Esophagus squamous epithelium (tissue), 5 donors: ENCODE measurements around the gene CASP14. TPM values are rescaled to one million over a fixed set of nuclear protein-coding genes. Genes with fewer than 3 reads are reported as not detected.
A peak's percentile ranks its signal among the peaks of the same experiment; 100 is the strongest.
"Not testable (repeated sequence)": the region's sequence is repeated elsewhere in the genome, so short reads cannot be mapped to it uniquely, and the experiment has no call there.

Experiments used
- DNase-seq: peaks from one replicate; lab custom pipeline; 2025; lab: John Stamatoyannopoulos, UW
- H3K27ac ChIP-seq, 4 donors: fragments of 200-600 bp; sonication (generic); one replicate each; pipeline ENCODE4 v1.5.1; 2016 to 2019; ENCODE audit warnings: mild to moderate bottlenecking in 1 of 4
- H3K27me3 ChIP-seq, 4 donors: fragments of 200-600 bp; sonication (generic); 1 replicate in 3 of 4; 2 replicates in 1 of 4; pipeline versions ENCODE4 v1.5.1 to v1.6.0; 2017 to 2021; ENCODE audit warnings: antibody characterized with exemption in 1 of 4
- H3K36me3 ChIP-seq, 3 donors: fragments of 200-600 bp; sonication (generic); one replicate each; pipeline ENCODE4 v1.5.1; 2016 to 2019
- H3K4me1 ChIP-seq, 3 donors: fragments of 200-600 bp; sonication (generic); one replicate each; pipeline ENCODE4 v1.5.1; 2017 to 2019
- H3K4me3 ChIP-seq, 4 donors: fragments of 200-600 bp; sonication (generic); 1 replicate in 3 of 4; 2 replicates in 1 of 4; pipeline ENCODE4 v1.5.1; 2016 to 2019; ENCODE audit warnings: mild to moderate bottlenecking in 2 of 4, moderate library complexity in 1 of 4
- H3K9me3 ChIP-seq, 3 donors: fragments of 200-600 bp; sonication (generic); one replicate each; pipeline ENCODE4 v1.5.1; 2016 to 2019
- POLR2A ChIP-seq, 4 donors: fragments of 450-650 bp; IDR thresholded peaks; one replicate each; pipeline ENCODE4 v1.6.1; 2017; ENCODE audit warnings: antibody characterized with exemption in 4 of 4, mild to moderate bottlenecking in 4 of 4, moderate library complexity in 3 of 4
- WGBS, 2 donors: methylation state at CpG; one replicate each; pipeline ENCODE4 v1.1.5; 2018; 5-methylcytosine and 5-hydroxymethylcytosine counted together
- intact Hi-C: fragments of 100-400 bp; cut with DNase I; formaldehyde crosslinking; loops from one replicate; pipeline ENCODE4 v1.15.0; 2022
- total RNA-seq, 4 donors: library from RNA; depleted of rRNA; stranded (reverse); fragments of >200 nt; gene quantifications; one replicate each; pipeline ENCODE4 v1.1.0, GENCODE V29; 2016
- TF ChIP-seq, protein P1 (sequence below), 6 experiments: fragments of 450-650 bp in 4 of 6; fragments of 200-600 bp in 2 of 6; sonication (generic) in 2 of 6; IDR thresholded peaks; one replicate each; pipeline ENCODE4 v1.5.1; 2016 to 2019; ENCODE audit warnings: antibody characterized with exemption in 6 of 6, mild to moderate bottlenecking in 4 of 6, moderate library complexity in 4 of 6
- donor health status: DM: yes; HTN: yes; CAD: no.

The CASP14 gene
- total RNA-seq, 4 donors from 2014 or later, result 0.42 to 0.44 TPM; not detected in 2

DNA sequence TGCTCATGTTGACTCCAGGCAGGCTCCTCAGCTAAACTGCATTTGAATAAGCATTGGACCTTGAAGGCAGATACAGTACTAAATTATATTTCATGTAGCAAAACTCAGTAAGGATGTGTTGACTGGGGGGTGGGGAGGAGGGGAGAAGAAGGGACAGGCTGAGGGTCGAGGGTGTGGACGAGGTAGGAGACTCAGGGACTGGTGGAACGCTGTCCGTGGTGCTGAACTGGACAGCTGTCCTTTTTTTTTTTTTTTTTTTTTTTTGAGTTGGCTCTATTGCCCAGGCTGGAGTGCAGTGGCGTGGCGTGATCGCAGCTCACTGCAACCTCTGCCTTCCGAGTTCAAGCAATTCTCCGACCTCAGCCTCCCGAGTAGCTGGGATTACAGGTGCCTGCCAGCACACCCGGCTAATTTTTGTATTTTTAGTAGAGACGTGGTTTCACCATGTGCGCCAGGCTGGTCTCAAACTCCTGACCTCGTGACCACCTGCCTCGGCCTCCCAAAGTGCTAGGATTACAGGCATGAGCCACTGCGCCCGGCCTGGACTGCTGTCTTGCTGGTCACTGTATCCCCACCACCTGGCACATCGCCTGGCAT is 33.2 kb upstream of the CASP14 start:
- no peaks in the 10 kb centered on the region for H3K9me3 ChIP-seq
- H3K27me3 ChIP-seq, result peaks cover 0 to 84% (median 0%) of the 10 kb centered on the region in 4 donors
- H3K36me3 ChIP-seq, result no peaks in the 10 kb centered on the region
- intact Hi-C loops, result no loop called here
- DNase-seq, result no peak
- no peak for TF ChIP-seq POLR2A (IDR thresholded peaks at IDR 0.05)
- WGBS, 2 donors, result 42% methylated on average over 16 of the region's 18 CpGs
- peaks cover 0 to 1% (median under 1%) of the 10 kb centered on the region in 3 donors for H3K4me1 ChIP-seq
- no peak overlapping the region for H3K27ac ChIP-seq
- no peak overlapping the region for H3K4me3 ChIP-seq

DNA sequence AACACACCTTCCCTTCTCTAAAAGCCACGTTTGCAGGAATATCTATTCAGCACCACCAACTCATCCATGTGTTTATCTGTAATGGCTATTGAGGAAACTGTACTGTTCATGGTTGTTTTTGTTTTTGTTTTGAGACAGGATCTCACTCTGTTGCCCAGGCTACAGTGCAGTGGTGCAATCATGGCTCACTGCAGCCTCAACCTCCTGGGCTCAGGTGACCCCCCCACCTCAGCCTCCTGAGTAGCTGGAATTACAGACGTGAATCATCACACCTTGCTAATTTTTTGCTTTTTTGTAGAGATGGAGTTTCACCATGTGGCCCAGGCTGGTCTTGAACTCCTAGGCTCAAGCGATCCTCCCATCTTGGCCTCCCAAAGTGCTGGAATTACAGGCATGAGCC is 30.4 kb upstream of the CASP14 start:
- WGBS, 2 donors, result 45 to 56% methylated on average over 3 of the region's 3 CpGs
- intact Hi-C loops, H3K4me3 ChIP-seq, H3K4me1 ChIP-seq, H3K36me3 ChIP-seq, H3K9me3 ChIP-seq, H3K27ac ChIP-seq, DNase-seq: not testable (repeated sequence)
- peaks cover 0 to 84% (median 0%) of the 10 kb centered on the region in 4 donors for H3K27me3 ChIP-seq

DNA sequence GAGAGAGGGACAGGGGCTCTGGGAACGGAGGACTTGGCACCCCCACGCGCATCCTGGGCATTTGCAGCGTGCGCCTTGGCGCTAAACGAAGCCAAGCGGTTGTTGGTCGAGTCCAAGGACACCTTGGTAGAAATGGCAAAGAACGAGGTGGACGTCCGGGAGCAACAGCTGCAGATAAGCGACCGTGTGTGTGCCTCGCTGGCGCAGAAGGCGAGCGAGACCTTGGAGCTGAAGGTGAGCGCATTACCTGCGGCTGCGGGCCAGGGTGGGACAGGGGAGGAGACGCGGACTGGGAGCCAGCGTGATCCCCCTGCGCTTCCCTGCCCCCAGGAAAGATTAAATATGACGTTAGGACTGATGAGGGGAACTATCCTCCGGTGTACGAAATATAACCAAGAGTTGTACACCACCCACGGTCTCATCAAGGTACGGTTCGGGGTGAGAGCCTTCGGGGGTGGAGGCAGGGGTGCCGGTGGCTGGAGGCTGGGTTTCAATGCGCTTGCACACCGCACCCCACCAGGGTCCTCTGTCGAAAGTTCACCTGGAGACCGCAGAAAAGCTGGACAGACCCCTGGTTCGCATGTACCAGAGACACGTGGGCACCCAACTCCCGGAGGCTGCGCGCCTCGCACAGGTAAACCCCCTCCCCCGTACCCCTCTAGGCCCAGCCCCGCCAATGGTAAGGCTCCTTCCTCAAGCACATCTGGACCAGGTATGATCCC is 27.8 kb upstream of the CASP14 start:
- Histone ChIP-seq H3K36me3 (no peaks in the 10 kb centered on the region), H3K27ac (no peak overlapping the region), H3K4me3 (no peak overlapping the region), H3K9me3 (no peaks in the 10 kb centered on the region), H3K4me1 (no peaks in the 10 kb centered on the region), H3K27me3 (peaks cover 0 to 70% (median 0%) of the 10 kb centered on the region in 4 donors)
- no peak for DNase-seq
- intact Hi-C loops, result no loop called here
- 78 to 81% methylated on average over 25 to 31 of the region's 45 CpGs for WGBS, 2 donors
- no peak for TF ChIP-seq POLR2A (IDR thresholded peaks at IDR 0.05)
- TF ChIP-seq, protein P1, sequence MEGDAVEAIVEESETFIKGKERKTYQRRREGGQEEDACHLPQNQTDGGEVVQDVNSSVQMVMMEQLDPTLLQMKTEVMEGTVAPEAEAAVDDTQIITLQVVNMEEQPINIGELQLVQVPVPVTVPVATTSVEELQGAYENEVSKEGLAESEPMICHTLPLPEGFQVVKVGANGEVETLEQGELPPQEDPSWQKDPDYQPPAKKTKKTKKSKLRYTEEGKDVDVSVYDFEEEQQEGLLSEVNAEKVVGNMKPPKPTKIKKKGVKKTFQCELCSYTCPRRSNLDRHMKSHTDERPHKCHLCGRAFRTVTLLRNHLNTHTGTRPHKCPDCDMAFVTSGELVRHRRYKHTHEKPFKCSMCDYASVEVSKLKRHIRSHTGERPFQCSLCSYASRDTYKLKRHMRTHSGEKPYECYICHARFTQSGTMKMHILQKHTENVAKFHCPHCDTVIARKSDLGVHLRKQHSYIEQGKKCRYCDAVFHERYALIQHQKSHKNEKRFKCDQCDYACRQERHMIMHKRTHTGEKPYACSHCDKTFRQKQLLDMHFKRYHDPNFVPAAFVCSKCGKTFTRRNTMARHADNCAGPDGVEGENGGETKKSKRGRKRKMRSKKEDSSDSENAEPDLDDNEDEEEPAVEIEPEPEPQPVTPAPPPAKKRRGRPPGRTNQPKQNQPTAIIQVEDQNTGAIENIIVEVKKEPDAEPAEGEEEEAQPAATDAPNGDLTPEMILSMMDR (IDR thresholded peaks at IDR 0.05), result no peak

DNA sequence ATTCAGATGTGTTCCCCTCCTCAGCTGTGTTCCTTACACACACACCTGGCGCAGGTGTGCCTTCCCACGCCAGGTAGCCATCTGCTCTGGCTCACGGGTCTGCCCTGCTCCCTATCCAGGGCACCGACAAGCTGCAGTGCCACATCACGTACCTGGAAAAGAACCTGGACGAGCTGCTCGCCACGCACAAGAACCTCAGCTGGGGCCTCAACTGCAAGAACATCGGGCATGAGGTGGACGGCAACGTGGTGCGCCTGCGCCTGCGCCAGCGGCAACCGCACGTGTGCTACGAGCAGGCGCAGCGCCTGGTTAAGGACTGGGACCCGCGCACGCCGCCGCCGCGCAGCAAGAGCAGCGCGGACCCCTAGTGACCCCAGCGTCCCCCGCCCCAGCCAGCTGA is 26.5 kb upstream of the CASP14 start:
- no peak for DNase-seq
- intact Hi-C loops, result no loop called here
- Histone ChIP-seq H3K27me3 (peaks cover 0 to 69% (median 0%) of the 10 kb centered on the region in 4 donors), H3K9me3 (no peaks in the 10 kb centered on the region), H3K27ac (no peak overlapping the region), H3K4me3 (no peak overlapping the region), H3K4me1 (no peaks in the 10 kb centered on the region), H3K36me3 (no peaks in the 10 kb centered on the region)
- WGBS, 2 donors, result 44% methylated on average over 12 of the region's 31 CpGs; no CpG with 5 or more reads in 1 of the 2 donors
- TF ChIP-seq, protein P1 (IDR thresholded peaks at IDR 0.05), result no peak
- no peak for TF ChIP-seq POLR2A (IDR thresholded peaks at IDR 0.05)

DNA sequence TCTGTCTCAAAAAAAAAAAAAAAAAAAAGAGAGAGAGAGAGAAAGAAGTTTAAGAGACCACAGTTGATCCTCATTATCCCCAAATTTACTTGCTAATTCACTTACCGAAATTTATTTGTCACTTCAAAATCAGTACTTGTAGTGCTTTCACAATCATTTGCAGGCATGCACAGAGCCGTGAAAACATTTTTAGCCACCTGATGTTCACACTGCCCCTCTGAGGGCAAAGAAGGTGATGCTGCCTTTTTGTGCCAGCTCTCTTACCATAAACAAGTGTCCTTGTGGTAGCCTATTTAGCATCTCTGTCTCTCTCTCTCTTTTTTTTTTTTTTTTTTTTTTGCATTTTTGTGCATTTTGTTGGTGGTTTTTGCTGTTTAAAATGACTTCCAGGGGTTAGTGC is 24.1 kb upstream of the CASP14 start:
- no peaks in the 10 kb centered on the region for H3K36me3 ChIP-seq
- H3K4me3 ChIP-seq, result no peak overlapping the region
- WGBS, 2 donors, result 16 to 22% methylated on average over 2 of the region's 2 CpGs
- no peaks in the 10 kb centered on the region for H3K4me1 ChIP-seq
- H3K9me3 ChIP-seq, result no peaks in the 10 kb centered on the region
- H3K27me3 ChIP-seq, result peaks cover 0 to 56% (median 0%) of the 10 kb centered on the region in 4 donors
- intact Hi-C loops, result no loop called here
- H3K27ac ChIP-seq, result no peak overlapping the region
- no peak for TF ChIP-seq POLR2A (IDR thresholded peaks at IDR 0.05)
- TF ChIP-seq, protein P1 (IDR thresholded peaks at IDR 0.05), result peak in 1 of 6 experiments; percentile 31
- DNase-seq, result no peak

DNA sequence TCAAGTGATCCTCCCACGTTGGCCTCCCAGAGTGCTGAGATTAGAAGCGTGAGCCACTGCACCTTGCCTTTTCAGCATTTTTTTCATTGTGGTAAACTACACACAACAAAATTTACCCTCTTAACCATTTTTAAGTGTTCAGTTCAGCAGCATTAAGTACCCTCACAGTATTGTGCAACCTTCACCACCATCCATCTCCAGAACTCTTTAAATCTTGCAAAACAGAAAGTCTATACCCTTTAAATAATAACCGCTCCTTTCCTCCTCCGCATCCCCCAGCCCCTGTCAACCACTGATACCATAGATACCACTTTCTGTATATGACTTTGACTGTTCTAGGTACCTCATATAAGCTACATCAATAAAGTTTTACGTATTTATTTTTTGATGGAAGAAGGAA is 20.8 kb upstream of the CASP14 start:
- WGBS, 2 donors, result 85 to 92% methylated on average over 4 of the region's 5 CpGs
- no peak overlapping the region for H3K27ac ChIP-seq
- no peaks in the 10 kb centered on the region for H3K9me3 ChIP-seq
- TF ChIP-seq POLR2A (IDR thresholded peaks at IDR 0.05), result no peak
- TF ChIP-seq, protein P1 (IDR thresholded peaks at IDR 0.05), result no peak
- H3K36me3 ChIP-seq, result no peaks in the 10 kb centered on the region
- H3K4me3 ChIP-seq, result no peak overlapping the region
- no peak for DNase-seq
- no peaks in the 10 kb centered on the region for H3K4me1 ChIP-seq
- H3K27me3 ChIP-seq, result peaks cover 0 to 28% (median 0%) of the 10 kb centered on the region in 4 donors
- intact Hi-C loops, result no loop called here
